GM23338 (cell line): Measurements from ENCODE around the gene MST1. TPM values are rescaled to one million over a fixed set of nuclear protein-coding genes. Genes with fewer than 3 reads are reported as not detected.

Experiments used
- ATAC-seq: fragments of 200-7000 bp; cut with Tn5 transposase; 3 replicates; pipeline ENCODE4 v1.9.1; 2020
- DNase-seq: peaks from one replicate; pipeline ENCODE4 v3.0.0-alpha.2; 2015; ENCODE audit warnings: low spot score
- H2AFZ ChIP-seq: fragments of 200-600 bp; sonication (generic); 2 replicates; pipeline ENCODE4 v1.8.0; 2016; ENCODE audit warnings: antibody characterized with exemption, mild to moderate bottlenecking, moderate library complexity
- H3F3A ChIP-seq: fragments of 200-600 bp; sonication (generic); replicated peaks from 2 replicates; pipeline ENCODE4 v1.8.0; 2017; ENCODE audit warnings: antibody characterized with exemption, mixed run types, low read depth
- H3K27ac ChIP-seq: fragments of 200-600 bp; sonication (generic); 2 replicates; pipeline ENCODE4 v1.6.1; 2016; ENCODE audit warnings: low read depth
- H3K27me3 ChIP-seq: fragments of 200-600 bp; sonication (generic); 2 replicates; pipeline ENCODE4 v1.8.0; 2016; ENCODE audit warnings: mild to moderate bottlenecking, mixed run types, moderate library complexity; ENCODE audit not compliant: insufficient read depth
- H3K36me3 ChIP-seq: fragments of 200-600 bp; sonication (generic); 2 replicates; pipeline ENCODE4 v1.8.0; 2016; ENCODE audit warnings: mild to moderate bottlenecking; ENCODE audit not compliant: insufficient read depth
- H3K4me1 ChIP-seq: fragments of 200-600 bp; sonication (generic); 2 replicates; pipeline ENCODE4 v1.8.0; 2016; ENCODE audit warnings: mild to moderate bottlenecking, moderate library complexity; ENCODE audit not compliant: insufficient read depth
- H3K4me2 ChIP-seq: fragments of 200-600 bp; sonication (generic); 2 replicates; pipeline ENCODE4 v1.7.1; 2017; ENCODE audit warnings: mixed run types
- H3K4me3 ChIP-seq: fragments of 200-600 bp; sonication (generic); 2 replicates; pipeline ENCODE4 v1.6.1; 2016; ENCODE audit warnings: mixed run types
- H3K79me2 ChIP-seq: fragments of 200-600 bp; sonication (generic); replicated peaks from 2 replicates; pipeline ENCODE4 v1.8.0; 2017; ENCODE audit warnings: mild to moderate bottlenecking; ENCODE audit not compliant: insufficient read depth
- H3K9me2 ChIP-seq: fragments of 200-600 bp; sonication (generic); 2 replicates; pipeline ENCODE4 v1.8.0; 2017; ENCODE audit not compliant: insufficient read depth
- H4K20me1 ChIP-seq: fragments of 200-600 bp; sonication (generic); replicated peaks from 2 replicates; pipeline ENCODE4 v1.8.0; 2017; ENCODE audit warnings: mild to moderate bottlenecking; ENCODE audit not compliant: insufficient read depth
- H3K27ac Mint-ChIP-seq: 2 replicates; pipeline ENCODE4 v1.8.0; 2020; ENCODE audit warnings: inconsistent platforms, mild to moderate bottlenecking, moderate library complexity, mixed read lengths
- H3K27me3 Mint-ChIP-seq: 3 replicates; pipeline ENCODE4 v1.8.0; 2022; ENCODE audit warnings: low read depth, mild to moderate bottlenecking, moderate library complexity, mixed read lengths, inconsistent platforms; ENCODE audit not compliant: insufficient read depth, poor library complexity
- H3K36me3 Mint-ChIP-seq: 3 replicates; pipeline ENCODE4 v1.8.0; 2021; ENCODE audit warnings: low read depth, mild to moderate bottlenecking, inconsistent platforms, moderate library complexity, mixed read lengths
- H3K4me1 Mint-ChIP-seq: 3 replicates; pipeline ENCODE4 v1.8.0; 2020; ENCODE audit warnings: mild to moderate bottlenecking, inconsistent platforms, mixed read lengths
- H3K4me3 Mint-ChIP-seq: 3 replicates; pipeline ENCODE4 v1.8.0; 2021; ENCODE audit warnings: moderate library complexity, mild to moderate bottlenecking, inconsistent platforms, mixed read lengths
- H3K9me3 Mint-ChIP-seq: 3 replicates; pipeline ENCODE4 v1.8.0; 2020; ENCODE audit warnings: moderate library complexity, mild to moderate bottlenecking, inconsistent platforms, mixed read lengths
- CREB1 ChIP-seq: fragments of 250-450 bp; sonication (Bioruptor Pico); IDR thresholded peaks from 2 replicates; pipeline ENCODE4 v1.5.0; 2020; ENCODE audit warnings: low read depth, mild to moderate bottlenecking, moderate library complexity
- JUNB ChIP-seq: IDR thresholded peaks from one replicate; pipeline ENCODE4 v1.6.1; 2016; ENCODE audit warnings: antibody characterized with exemption; ENCODE audit not compliant: unreplicated experiment
- NANOG ChIP-seq: IDR thresholded peaks from 2 replicates; pipeline ENCODE4 v1.6.1; 2016; ENCODE audit warnings: antibody characterized with exemption, borderline replicate concordance
- POLR2AphosphoS5 ChIP-seq: IDR thresholded peaks from 2 replicates; pipeline ENCODE4 v1.6.1; 2016; ENCODE audit warnings: antibody characterized with exemption, low read depth
- STAT1 ChIP-seq: IDR thresholded peaks from one replicate; pipeline ENCODE4 v1.6.1; 2016; ENCODE audit warnings: antibody characterized with exemption; ENCODE audit not compliant: unreplicated experiment
- ZNF114 ChIP-seq: fragments of 250-450 bp; sonication (Bioruptor Pico); IDR thresholded peaks from 2 replicates; pipeline ENCODE4 v1.5.0; 2020; ENCODE audit warnings: mild to moderate bottlenecking, moderate library complexity
- polyA plus RNA-seq: library from polyadenylated mRNA; unstranded; fragments of >200 nt; fragmentation: Nextera tagmentation; extraction: Ambion mirVana; gene quantifications from 2 replicates; pipeline ENCODE4 v1.2.1, GENCODE V29; 2016
- small RNA-seq: library from RNA; depleted of rRNA; stranded (forward); fragments of <200 nt; gene quantifications from one replicate; pipeline ENCODE3, GENCODE V24; 2014; ENCODE audit warnings: low replicate concordance
- total RNA-seq: library from RNA; depleted of rRNA; stranded (reverse); fragments of >200 nt; shearing (Covaris generic); gene quantifications from 2 replicates; pipeline ENCODE4 v1.2.3, GENCODE V29; 2014; rRNA removed
- TF ChIP-seq, protein P1 (sequence below): IDR thresholded peaks from 2 replicates; pipeline ENCODE4 v1.6.1; 2016; ENCODE audit warnings: antibody characterized with exemption
- TF ChIP-seq, protein P2 (sequence below), 2 experiments: fragments of 200-600 bp in 1 of 2; sonication (generic) in 1 of 2; conservative IDR thresholded peaks; 2 replicates each; pipeline versions ENCODE4 v1.5.1 to v1.6.1; 2016 to 2017; ENCODE audit warnings: antibody characterized with exemption in 2 of 2, low read depth in 2 of 2, mild to moderate bottlenecking in 2 of 2, moderate library complexity in 1 of 2

The MST1 gene
- total and polyA plus RNA-seq, 2 experiments from 2014 or later: 5.9 to 11.1 TPM

DNA sequence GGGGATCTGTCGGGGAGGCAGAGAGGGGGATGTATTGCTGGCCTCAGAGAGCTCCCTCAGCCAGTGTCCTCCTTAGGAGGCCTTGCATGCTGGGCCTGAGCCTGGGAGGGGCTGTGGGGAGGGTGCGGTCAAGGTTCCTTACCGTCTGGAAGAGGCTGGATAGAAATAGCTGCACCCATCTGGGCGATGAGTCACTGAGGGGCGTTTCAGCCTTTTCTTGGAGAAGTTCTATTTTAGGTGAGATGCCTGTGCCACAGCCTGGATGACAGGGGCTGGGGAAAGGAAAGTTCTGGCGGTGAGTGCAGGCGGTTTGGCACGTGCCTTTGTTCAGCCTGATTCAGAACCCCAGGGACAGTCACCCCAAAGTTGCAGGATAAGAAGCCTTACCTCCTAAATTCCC lies 50.8 kb downstream of the MST1 start (continued):
- TF ChIP-seq POLR2AphosphoS5: no peak
- no peak for TF ChIP-seq ZNF114 (CRISPR knock-in tag)
- TF ChIP-seq, protein P1, sequence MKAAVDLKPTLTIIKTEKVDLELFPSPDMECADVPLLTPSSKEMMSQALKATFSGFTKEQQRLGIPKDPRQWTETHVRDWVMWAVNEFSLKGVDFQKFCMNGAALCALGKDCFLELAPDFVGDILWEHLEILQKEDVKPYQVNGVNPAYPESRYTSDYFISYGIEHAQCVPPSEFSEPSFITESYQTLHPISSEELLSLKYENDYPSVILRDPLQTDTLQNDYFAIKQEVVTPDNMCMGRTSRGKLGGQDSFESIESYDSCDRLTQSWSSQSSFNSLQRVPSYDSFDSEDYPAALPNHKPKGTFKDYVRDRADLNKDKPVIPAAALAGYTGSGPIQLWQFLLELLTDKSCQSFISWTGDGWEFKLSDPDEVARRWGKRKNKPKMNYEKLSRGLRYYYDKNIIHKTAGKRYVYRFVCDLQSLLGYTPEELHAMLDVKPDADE: no peak
- no peak for TF ChIP-seq STAT1

DNA sequence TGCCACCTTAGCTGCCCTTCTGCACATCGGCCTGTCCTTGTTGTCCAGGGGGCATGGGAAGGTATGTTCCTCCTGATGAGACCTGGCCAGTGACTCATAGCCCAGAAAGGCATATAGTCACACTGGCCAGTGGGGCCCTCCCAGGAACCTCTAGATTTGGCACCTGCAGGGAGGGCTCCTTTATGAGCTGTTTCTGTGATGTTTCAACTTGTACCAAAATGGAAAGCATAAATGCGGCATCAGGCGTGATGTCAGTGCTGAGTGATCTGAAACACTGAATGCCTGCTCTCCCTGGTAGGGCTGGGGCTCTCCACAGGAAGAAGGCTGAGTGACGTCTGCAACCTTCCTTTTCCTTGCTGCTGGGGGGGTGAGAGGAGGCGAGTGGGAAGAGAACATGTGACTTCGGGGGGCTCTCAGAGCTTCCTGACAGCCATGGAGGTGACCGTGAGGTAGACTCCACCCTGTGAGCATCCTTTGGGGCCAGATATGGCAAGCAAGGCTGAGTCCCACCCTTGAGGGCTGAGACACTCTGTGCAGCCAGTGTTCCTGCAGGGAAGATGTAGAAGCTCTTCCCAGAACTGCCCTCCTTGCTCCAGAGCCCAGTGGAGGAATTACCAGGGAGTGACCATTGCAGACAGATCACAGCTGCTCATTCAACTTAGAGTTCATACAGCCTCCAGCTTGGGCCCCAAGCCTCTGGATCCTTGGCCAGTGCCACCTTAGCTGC lies 52.2 kb downstream of the MST1 start:
- H4K20me1 ChIP-seq: no peaks in the 10 kb centered on the region
- TF ChIP-seq STAT1: no peak
- no peaks in the 10 kb centered on the region for H3K4me1 ChIP-seq
- no peak overlapping the region for H3K4me3 Mint-ChIP-seq
- no peaks in the 10 kb centered on the region for H3K79me2 ChIP-seq
- H3K9me3 Mint-ChIP-seq: no peaks in the 10 kb centered on the region
- no peaks in the 10 kb centered on the region for H3K27me3 ChIP-seq
- no peak overlapping the region for H3K27ac Mint-ChIP-seq
- H3K4me1 Mint-ChIP-seq: no peaks in the 10 kb centered on the region; the same call in 2 of the 3 replicates
- no peak overlapping the region for H3K4me2 ChIP-seq
- no peak overlapping the region for H3K27ac ChIP-seq
- H3K36me3 ChIP-seq: no peaks in the 10 kb centered on the region
- H3K4me3 ChIP-seq: no peak overlapping the region
- no peaks in the 10 kb centered on the region for H3K9me2 ChIP-seq
- DNase-seq (no peak), ATAC-seq (no peak)
- H3K27me3 Mint-ChIP-seq: peaks cover 6% of the 10 kb centered on the region
- H2AFZ ChIP-seq: no peak overlapping the region
- no peaks in the 10 kb centered on the region; the same call in 2 of the 3 replicates for H3K36me3 Mint-ChIP-seq
- no peaks in the 10 kb centered on the region for H3F3A ChIP-seq

DNA sequence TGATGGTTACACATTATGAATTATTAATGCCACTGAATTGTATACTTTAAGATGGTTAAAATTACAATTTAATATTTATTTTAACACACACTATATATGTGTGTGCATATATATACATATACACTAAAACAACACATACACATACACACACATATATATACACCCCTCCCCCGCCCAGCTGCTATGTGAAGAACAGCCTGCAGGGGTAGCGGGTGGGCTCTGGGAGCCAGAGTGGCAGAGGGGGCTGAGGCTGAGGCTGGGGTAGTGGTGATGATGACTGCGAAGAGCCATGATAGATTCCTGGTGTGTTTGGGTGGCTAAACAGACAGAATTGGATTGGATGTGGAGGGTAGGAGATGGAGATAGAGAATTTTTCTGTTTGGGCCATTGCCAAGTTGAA lies 54.5 kb downstream of the MST1 start:
- Histone ChIP-seq H2AFZ (no peak overlapping the region), H3K27me3 (no peaks in the 10 kb centered on the region), H3K4me3 (no peak overlapping the region), H3K4me2 (no peak overlapping the region), H3K79me2 (no peaks in the 10 kb centered on the region), H3K4me1 (no peaks in the 10 kb centered on the region), H3F3A (no peaks in the 10 kb centered on the region), H4K20me1 (no peaks in the 10 kb centered on the region), H3K36me3 (no peaks in the 10 kb centered on the region), H3K27ac (no peak overlapping the region), H3K9me2 (no peaks in the 10 kb centered on the region)
- Mint-ChIP-seq H3K4me1 (no peaks in the 10 kb centered on the region; the same call in 2 of the 3 replicates), H3K36me3 (peaks cover 15% of the 10 kb centered on the region; the same call in 2 of the 3 replicates), H3K27me3 (peaks cover 1% of the 10 kb centered on the region), H3K9me3 (peaks cover 10% of the 10 kb centered on the region; the same call in 2 of the 3 replicates), H3K27ac (no peak overlapping the region), H3K4me3 (no peak overlapping the region)
- TF ChIP-seq JUNB (no peak), STAT1 (no peak), NANOG (no peak), ZNF114 (CRISPR knock-in tag) (no peak), CREB1 (CRISPR knock-in tag) (no peak)
- TF ChIP-seq, protein P2, sequence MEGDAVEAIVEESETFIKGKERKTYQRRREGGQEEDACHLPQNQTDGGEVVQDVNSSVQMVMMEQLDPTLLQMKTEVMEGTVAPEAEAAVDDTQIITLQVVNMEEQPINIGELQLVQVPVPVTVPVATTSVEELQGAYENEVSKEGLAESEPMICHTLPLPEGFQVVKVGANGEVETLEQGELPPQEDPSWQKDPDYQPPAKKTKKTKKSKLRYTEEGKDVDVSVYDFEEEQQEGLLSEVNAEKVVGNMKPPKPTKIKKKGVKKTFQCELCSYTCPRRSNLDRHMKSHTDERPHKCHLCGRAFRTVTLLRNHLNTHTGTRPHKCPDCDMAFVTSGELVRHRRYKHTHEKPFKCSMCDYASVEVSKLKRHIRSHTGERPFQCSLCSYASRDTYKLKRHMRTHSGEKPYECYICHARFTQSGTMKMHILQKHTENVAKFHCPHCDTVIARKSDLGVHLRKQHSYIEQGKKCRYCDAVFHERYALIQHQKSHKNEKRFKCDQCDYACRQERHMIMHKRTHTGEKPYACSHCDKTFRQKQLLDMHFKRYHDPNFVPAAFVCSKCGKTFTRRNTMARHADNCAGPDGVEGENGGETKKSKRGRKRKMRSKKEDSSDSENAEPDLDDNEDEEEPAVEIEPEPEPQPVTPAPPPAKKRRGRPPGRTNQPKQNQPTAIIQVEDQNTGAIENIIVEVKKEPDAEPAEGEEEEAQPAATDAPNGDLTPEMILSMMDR (conservative IDR thresholded peaks at IDR 0.05; ENCODE audit: low read depth in 2 of 2): peak in 1 of 2 experiments; percentile 39; a peak in 2 of 4 replicates
- ATAC-seq: peak; percentile 78
- peak; percentile 65 for DNase-seq

Small RNA genes lying within 50 kb of the gene (small RNA-seq; reads per million reads assigned to genes)
- gene AMIGO3: not detected

Other genes with a start within 250 kb of the MST1 start
- 152 and 167 TPM in 2 replicates for gene DAG1, start 219.2 kb downstream of the MST1 start, total RNA-seq
- 29.6 and 29.9 TPM in 2 replicates for gene DAG1, start 219.2 kb downstream of the MST1 start, polyA plus RNA-seq
- 5.1 and 5.4 TPM in 2 replicates for gene BSN, start 135.0 kb downstream of the MST1 start, total RNA-seq
- gene BSN, start 135.0 kb downstream of the MST1 start, polyA plus RNA-seq: 0.38 and 0.50 TPM in 2 replicates
- 202 and 264 TPM in 2 replicates for gene APEH, start 15.1 kb downstream of the MST1 start, total RNA-seq
- 170 and 178 TPM in 2 replicates for gene APEH, start 15.1 kb downstream of the MST1 start, polyA plus RNA-seq
- gene RNF123, start 83 bp upstream of the MST1 start, total RNA-seq: 24.4 and 32.5 TPM in 2 replicates
- gene RNF123, start 83 bp upstream of the MST1 start, polyA plus RNA-seq: 13.2 and 14.6 TPM in 2 replicates
- gene AMIGO3, start 30.2 kb upstream of the MST1 start, total RNA-seq: 8.2 and 10.4 TPM in 2 replicates
- gene AMIGO3, start 30.2 kb upstream of the MST1 start, polyA plus RNA-seq: 2.9 and 3.5 TPM in 2 replicates
- 29.4 and 36.1 TPM in 2 replicates for gene GMPPB, start 34.5 kb upstream of the MST1 start, total RNA-seq
- gene GMPPB, start 34.5 kb upstream of the MST1 start, polyA plus RNA-seq: 7.8 and 10.2 TPM in 2 replicates
- gene IP6K1, start 97.1 kb upstream of the MST1 start, total RNA-seq: 35.5 and 38.4 TPM in 2 replicates
- gene IP6K1, start 97.1 kb upstream of the MST1 start, polyA plus RNA-seq: 8.3 and 10.7 TPM in 2 replicates
- 0.24 TPM in 1 of 2 replicates, not detected in the other for gene CDHR4, start 110.4 kb upstream of the MST1 start, total RNA-seq
- 0.26 and 0.28 TPM in 2 replicates for gene CDHR4, start 110.4 kb upstream of the MST1 start, polyA plus RNA-seq
- gene INKA1, start 113.8 kb upstream of the MST1 start, total RNA-seq: 4.0 and 4.9 TPM in 2 replicates
- gene INKA1, start 113.8 kb upstream of the MST1 start, polyA plus RNA-seq: 3.7 and 5.0 TPM in 2 replicates
- gene UBA7, start 124.5 kb upstream of the MST1 start, total RNA-seq: 0.14 and 0.50 TPM in 2 replicates
- gene UBA7, start 124.5 kb upstream of the MST1 start, polyA plus RNA-seq: 0.40 and 0.50 TPM in 2 replicates
- 13.4 and 15.3 TPM in 2 replicates for gene TRAIP, start 167.1 kb upstream of the MST1 start, total RNA-seq
- 16.6 and 19.5 TPM in 2 replicates for gene TRAIP, start 167.1 kb upstream of the MST1 start, polyA plus RNA-seq
- 80.1 and 83.0 TPM in 2 replicates for gene CAMKV, start 180.4 kb upstream of the MST1 start, total RNA-seq
- gene CAMKV, start 180.4 kb upstream of the MST1 start, polyA plus RNA-seq: 32.7 and 38.3 TPM in 2 replicates
- 3.7 and 4.4 TPM in 2 replicates for gene MST1R, start 214.4 kb upstream of the MST1 start, total RNA-seq
- 1.8 and 3.9 TPM in 2 replicates for gene MST1R, start 214.4 kb upstream of the MST1 start, polyA plus RNA-seq
- 12.1 and 13.3 TPM in 2 replicates for gene MON1A, start 240.3 kb upstream of the MST1 start, total RNA-seq
- gene MON1A, start 240.3 kb upstream of the MST1 start, polyA plus RNA-seq: 5.5 and 6.4 TPM in 2 replicates